ENCODE results near the gene ERC2.

GRCh38 chr3:55551644-55552043 is 916.6 kb downstream of the ERC2 start:
- TF ChIP-seq CTCF (conservative IDR thresholded peaks at IDR 0.05; ENCODE audit: low read depth, low read length) (no peak), EZH2 (IDR thresholded peaks at IDR 0.05; ENCODE audit: borderline replicate concordance, low read depth, low read length, poor library complexity, severe bottlenecking) (no peak)

Measured in A673 (cell line).